GM18499 (cell line): ENCODE results near the gene PTPRZ1.

Source experiments
- ATAC-seq: cut with Tn5 transposase; IDR thresholded peaks from one replicate; pipeline ENCODE4 v1.9.1; 2021; ENCODE audit warnings: moderate number of reproducible peaks; ENCODE audit not compliant: insufficient read depth, unreplicated experiment

PTPRZ1 gene

GRCh38 chr7:121887634-121888033, 14.7 kb downstream of the PTPRZ1 start:
- ATAC-seq = no peak

- no peak for ATAC-seq
These were observed 17.9 kb downstream of the PTPRZ1 start for GRCh38 chr7:121890833-121891232.

- ATAC-seq = no peak
These were observed 18.8 kb downstream of the PTPRZ1 start for GRCh38 chr7:121891731-121892130.

- ATAC-seq = peak; percentile 91
These were observed 28.1 kb downstream of the PTPRZ1 start for GRCh38 chr7:121901026-121901425.

GRCh38 chr7:121904120-121904519, 31.2 kb downstream of the PTPRZ1 start:
- ATAC-seq = no peak

GRCh38 chr7:121908042-121908441, 35.1 kb downstream of the PTPRZ1 start:
- ATAC-seq = no peak

- ATAC-seq = no peak
These were observed 36.9 kb downstream of the PTPRZ1 start for GRCh38 chr7:121909716-121910345.

- no peak for ATAC-seq
These were observed 41.1 kb downstream of the PTPRZ1 start for GRCh38 chr7:121913947-121914675.

GRCh38 chr7:121914676-121915279, 41.8 kb downstream of the PTPRZ1 start:
- no peak for ATAC-seq

GRCh38 chr7:121916211-121916610, 43.2 kb downstream of the PTPRZ1 start:
- ATAC-seq = no peak

GRCh38 chr7:121919986-121920385, 47.0 kb downstream of the PTPRZ1 start:
- ATAC-seq = no peak

GRCh38 chr7:121924269-121925186, 51.6 kb downstream of the PTPRZ1 start:
- no peak for ATAC-seq

GRCh38 chr7:121931149-121931902, 58.4 kb downstream of the PTPRZ1 start:
- ATAC-seq = no peak

- no peak for ATAC-seq
These were observed 59.8 kb downstream of the PTPRZ1 start for GRCh38 chr7:121932768-121933167.

GRCh38 chr7:121936951-121937623, 64.1 kb downstream of the PTPRZ1 start:
- ATAC-seq = no peak

GRCh38 chr7:121938429-121938996, 65.6 kb downstream of the PTPRZ1 start:
- ATAC-seq = no peak

GRCh38 chr7:121940918-121941317, 68.0 kb downstream of the PTPRZ1 start:
- ATAC-seq = no peak

GRCh38 chr7:121941830-121942229, 68.9 kb downstream of the PTPRZ1 start:
- no peak for ATAC-seq

GRCh38 chr7:121945066-121945465, 72.1 kb downstream of the PTPRZ1 start:
- ATAC-seq = no peak
